HG03571 (cell line): Measurements from ENCODE around the gene DTNB.
"Not testable (repeated sequence)": the region's sequence is repeated elsewhere in the genome, so short reads cannot be mapped to it uniquely, and the experiment has no call there.

Source experiments
- ATAC-seq: cut with Tn5 transposase; IDR thresholded peaks from one replicate; pipeline ENCODE4 v1.9.1; 2021; ENCODE audit not compliant: unreplicated experiment

Gene DTNB

GRCh38 chr2:25549571-25549970 lies 123.8 kb downstream of the DTNB start:
- ATAC-seq, result not testable (repeated sequence)

- ATAC-seq, result no peak
Observed at GRCh38 chr2:25548601-25549000, 124.8 kb downstream of the DTNB start.

- ATAC-seq, result no peak
Observed at GRCh38 chr2:25546852-25547251, 126.5 kb downstream of the DTNB start.

- ATAC-seq, result no peak
Observed at GRCh38 chr2:25545899-25546298, 127.5 kb downstream of the DTNB start.

GRCh38 chr2:25544445-25544844 lies 128.9 kb downstream of the DTNB start:
- no peak for ATAC-seq

GRCh38 chr2:25543939-25544338 lies 129.4 kb downstream of the DTNB start:
- ATAC-seq, result no peak

GRCh38 chr2:25541378-25541777 lies 132.0 kb downstream of the DTNB start:
- no peak for ATAC-seq

- ATAC-seq, result no peak
Observed at GRCh38 chr2:25539136-25539535, 134.2 kb downstream of the DTNB start.

GRCh38 chr2:25537526-25537925 lies 135.9 kb downstream of the DTNB start:
- no peak for ATAC-seq

- not testable (repeated sequence) for ATAC-seq
Observed at GRCh38 chr2:25535411-25536289, 137.7 kb downstream of the DTNB start.

- not testable (repeated sequence) for ATAC-seq
Observed at GRCh38 chr2:25534937-25535336, 138.4 kb downstream of the DTNB start.

- ATAC-seq, result no peak
Observed at GRCh38 chr2:25534455-25534854, 138.9 kb downstream of the DTNB start.

- ATAC-seq, result not testable (repeated sequence)
Observed at GRCh38 chr2:25533771-25534170, 139.6 kb downstream of the DTNB start.

- no peak for ATAC-seq
Observed at GRCh38 chr2:25532521-25532920, 140.9 kb downstream of the DTNB start.

GRCh38 chr2:25529034-25529433 lies 144.3 kb downstream of the DTNB start:
- no peak for ATAC-seq

GRCh38 chr2:25528173-25528572 lies 145.2 kb downstream of the DTNB start:
- no peak for ATAC-seq

- no peak for ATAC-seq
Observed at GRCh38 chr2:25524507-25524906, 148.9 kb downstream of the DTNB start.

GRCh38 chr2:25523060-25523459 lies 150.3 kb downstream of the DTNB start:
- ATAC-seq, result no peak

- ATAC-seq, result peak; percentile 73
Observed at GRCh38 chr2:25521665-25522387, 151.6 kb downstream of the DTNB start.

- ATAC-seq, result no peak
Observed at GRCh38 chr2:25521126-25521525, 152.3 kb downstream of the DTNB start.

GRCh38 chr2:25517701-25518100 lies 155.7 kb downstream of the DTNB start:
- ATAC-seq, result no peak

GRCh38 chr2:25514043-25514637 lies 159.2 kb downstream of the DTNB start:
- no peak for ATAC-seq
